Measurements from ENCODE around the gene ATG101.
A peak's percentile ranks its signal among the peaks of the same experiment; 100 is the strongest.

GRCh38 chr12:52036587-52037171, 33.1 kb upstream of the ATG101 start:
- TF ChIP-seq TBP (IDR thresholded peaks at IDR 0.05; ENCODE audit: low read depth, low read length) (peak; percentile 36; the same call in 1 of the 2 replicates), CTCF (IDR thresholded peaks at IDR 0.05; ENCODE audit: control extremely low read depth in 1 of 3, insufficient read depth in 1 of 3, low read depth in 1 of 3, low read length in 3 of 3) (no peak), EZH2 (IDR thresholded peaks at IDR 0.05; ENCODE audit: low read depth, low read length, severe bottlenecking) (peak; percentile 2), SP1 (IDR thresholded peaks at IDR 0.05; ENCODE audit: low read depth, low read length) (no peak), BACH1 (IDR thresholded peaks at IDR 0.05; ENCODE audit: low read length) (no peak), MAX (IDR thresholded peaks at IDR 0.05) (no peak), FOSL1 (IDR thresholded peaks at IDR 0.05; ENCODE audit: insufficient read depth, low read depth, low read length) (no peak), NRF1 (IDR thresholded peaks at IDR 0.05; ENCODE audit: low read depth, low read length) (no peak), TAF1 (IDR thresholded peaks at IDR 0.05; ENCODE audit: low read depth, low read length) (peak; percentile 32; the same call in 1 of the 2 replicates), POLR2AphosphoS5 (IDR thresholded peaks at IDR 0.05; ENCODE audit: low read depth, low read length) (0 out of 2 replicates have a peak, but pooled peaks have one; percentile 43), ATF2 (IDR thresholded peaks at IDR 0.05; ENCODE audit: low read length) (no peak)

Measured in H1 (cell line).